T-helper 1 cell treated with Interleukin-12 subunit alpha and Interleukin-12 subunit beta and Interleukin-4 antibody, amounts not matched to agents 30 ng/mL and 1 ng/mL, for 36 hours (primary cell): ENCODE results near the gene CRLF1. TPM values are rescaled to one million over a fixed set of nuclear protein-coding genes. Genes with fewer than 3 reads are reported as not detected.

Experiments
- intact Hi-C: fragments of 100-400 bp; cut with micrococcal nuclease; formaldehyde crosslinking; loops from one replicate; pipeline ENCODE4 v1.15.1; 2024
- total RNA-seq: library from RNA; stranded (reverse); gene quantifications from 2 replicates; pipeline ENCODE4 v1.2.3, GENCODE V29; 2022

CRLF1 gene
- total RNA-seq, 1 donor from 2014 or later: not detected

- intact Hi-C loops: loop anchor here (1.0 to 5.0 kb wide), 3 partner anchors 42 to 272 kb away; no protein-coding TSS in a partner anchor
These were observed 12.3 kb downstream of the CRLF1 start for GRCh38 chr19:18594096-18594823.

GRCh38 chr19:18593367-18594095, 13.1 kb downstream of the CRLF1 start:
- intact Hi-C loops: loop anchor here (1.0 to 5.0 kb wide), 3 partner anchors 43 to 273 kb away; no protein-coding TSS in a partner anchor

- intact Hi-C loops: loop anchor here (5.0 kb wide), 1 partner anchor 255 kb away; no protein-coding TSS in a partner anchor
These were observed 13.9 kb downstream of the CRLF1 start for GRCh38 chr19:18592732-18593131.

GRCh38 chr19:18591735-18592385, 14.7 kb downstream of the CRLF1 start:
- intact Hi-C loops: loop anchor here (5.0 kb wide), 1 partner anchor 255 kb away; no protein-coding TSS in a partner anchor

GRCh38 chr19:18590273-18591272, 16.0 kb downstream of the CRLF1 start:
- intact Hi-C loops: loop anchor here (5.0 kb wide), 1 partner anchor 257 kb away; no protein-coding TSS in a partner anchor

- intact Hi-C loops: loop anchor here (1.0 to 5.0 kb wide), 8 partner anchors 18 to 328 kb away; partner anchors contain the start of genes COPE, CRTC1, DDX49 and ELL
These were observed 17.0 kb downstream of the CRLF1 start for GRCh38 chr19:18589380-18590272.

GRCh38 chr19:18588611-18589379, 17.8 kb downstream of the CRLF1 start, which contains the start of gene REX1BD:
Gene REX1BD, plus strand, starts transcription at chr19:18588798. Its CDS starts 4 bp downstream, at chr19:18588802.
- intact Hi-C loops: loop anchor here (1.0 to 5.0 kb wide), 9 partner anchors 17 to 329 kb away; partner anchors contain the start of genes COPE, CRTC1, DDX49 and ELL

- intact Hi-C loops: loop anchor here (1.0 to 5.0 kb wide), 5 partner anchors 31 to 329 kb away; partner anchors contain the start of genes COPE, DDX49, KXD1 and UPF1
These were observed 18.5 kb downstream of the CRLF1 start for GRCh38 chr19:18587962-18588610.

- intact Hi-C loops: loop anchor here (5.0 kb wide), 2 partner anchors 245 to 330 kb away; partner anchors contain the start of genes COPE, DDX49 and UPF1
These were observed 19.0 kb downstream of the CRLF1 start for GRCh38 chr19:18587561-18587960.

- intact Hi-C loops: loop anchor here (5.0 kb wide), 2 partner anchors 246 to 331 kb away; partner anchors contain the start of genes COPE, DDX49 and UPF1
These were observed 20.3 kb downstream of the CRLF1 start for GRCh38 chr19:18586306-18586705.

GRCh38 chr19:18580311-18580710, 26.3 kb downstream of the CRLF1 start:
- intact Hi-C loops: no loop called here

GRCh38 chr19:18577365-18577914, 29.2 kb downstream of the CRLF1 start:
- intact Hi-C loops: no loop called here

- intact Hi-C loops: no loop called here
These were observed 30.2 kb downstream of the CRLF1 start for GRCh38 chr19:18576383-18576782.

GRCh38 chr19:18574691-18575291, 31.8 kb downstream of the CRLF1 start:
- intact Hi-C loops: loop anchor here (5.0 kb wide), 1 partner anchor 112 kb away; no protein-coding TSS in a partner anchor

GRCh38 chr19:18571564-18572344, 34.8 kb downstream of the CRLF1 start, which contains the start of gene UBA52:
Gene UBA52, plus strand, starts transcription at chr19:18571857. Its CDS starts 1,444 bp downstream, at chr19:18573301.
- intact Hi-C loops: loop anchor here (1.0 to 5.0 kb wide), 10 partner anchors 14 to 621 kb away; partner anchors contain the start of genes BORCS8, COPE, CRTC1 and DDX49

- intact Hi-C loops: no loop called here
These were observed 38.2 kb downstream of the CRLF1 start for GRCh38 chr19:18568367-18568766.
